GM12878 (cell line): ENCODE data around the gene CETP. TPM values are rescaled to one million over a fixed set of nuclear protein-coding genes. Genes with fewer than 3 reads are reported as not detected.

Experiments
- ATAC-seq: fragments of 200-7000 bp; cut with Tn5 transposase; 3 replicates; pipeline ENCODE4 v1.9.1; 2020; ENCODE audit warnings: mild to moderate bottlenecking, moderate library complexity
- BruUV-seq: library from RNA; stranded (reverse); fragments of 400-500 nt; replicated peaks from 2 replicates; lab custom pipeline; 2021; lab: Mats Ljungman, UMichigan
- CTCF ChIA-PET: fragments of 300-600 bp; sonication (Branson Sonifier 250); formaldehyde crosslinking; extraction: SDS; loops from one replicate; lab custom pipeline; 2021; ENCODE audit warnings: inconsistent platforms; lab: Yijun Ruan, JAX
- POLR2A ChIA-PET: fragments of 350-600 bp; formaldehyde crosslinking; extraction: SDS; loops from one replicate; lab custom pipeline; 2021; ENCODE audit warnings: inconsistent platforms; lab: Charles Lee
- RAD21 ChIA-PET: fragments of 300-600 bp; sonication (Branson Sonifier 250); formaldehyde crosslinking; loops from one replicate; lab custom pipeline; 2023; ENCODE audit warnings: antibody characterized with exemption; ENCODE audit not compliant: unreplicated experiment; lab: Charles Lee
- SMC1A ChIA-PET: fragments of 300-600 bp; sonication (Branson Sonifier 250); formaldehyde crosslinking; loops from one replicate; lab custom pipeline; 2023; ENCODE audit not compliant: unreplicated experiment, uncharacterized antibody; lab: Charles Lee
- DNase-seq: peaks from one replicate; pipeline ENCODE4 v3.0.0-alpha.2; 2011; ENCODE audit warnings: low read depth, low spot score
- FAIRE-seq: peaks from 3 replicates; lab custom pipeline; 2011; peaks lifted over from hg19 to GRCh38; lab: Jason Lieb, UNC
- H2AFZ ChIP-seq: 2 replicates; pipeline ENCODE4 v1.6.0; 2011; ENCODE audit warnings: low read depth, low read length, control low read depth; ENCODE audit not compliant: control insufficient read depth
- H3K27ac ChIP-seq: 2 replicates; pipeline ENCODE4 v1.5.1; 2011; ENCODE audit warnings: control low read depth; ENCODE audit not compliant: control insufficient read depth, insufficient read depth
- H3K27me3 ChIP-seq, 2 experiments: replicated peaks in 1 of 2; 2 replicates each; pipeline versions ENCODE4 v1.6.0 to v1.6.1; 2011; ENCODE audit warnings: low read length in 1 of 2; ENCODE audit not compliant: control insufficient read depth in 2 of 2, insufficient read depth in 2 of 2
- H3K36me3 ChIP-seq, 2 experiments: 2 replicates each; pipeline ENCODE4 v1.5.1; 2011; ENCODE audit warnings: low read length in 1 of 2; ENCODE audit not compliant: control insufficient read depth in 2 of 2, insufficient read depth in 2 of 2
- H3K4me1 ChIP-seq: 2 replicates; pipeline ENCODE4 v1.6.1; 2011; ENCODE audit warnings: mild to moderate bottlenecking, low read length, moderate library complexity, mixed read lengths; ENCODE audit not compliant: control insufficient read depth, insufficient read depth
- H3K4me2 ChIP-seq: 2 replicates; pipeline ENCODE4 v1.6.0; 2011; ENCODE audit warnings: control low read depth; ENCODE audit not compliant: control insufficient read depth, insufficient read depth
- H3K4me3 ChIP-seq: fragments of 200-600 bp; sonication (generic); 2 replicates; pipeline ENCODE4 v1.5.1; 2016
- H3K79me2 ChIP-seq: 2 replicates; pipeline ENCODE4 v1.6.0; 2011; ENCODE audit warnings: low read length; ENCODE audit not compliant: control insufficient read depth, insufficient read depth
- H3K9ac ChIP-seq: 2 replicates; pipeline ENCODE4 v1.8.0; 2011; ENCODE audit warnings: low read length, control low read depth, mixed read lengths; ENCODE audit not compliant: control insufficient read depth, insufficient read depth
- H3K9me3 ChIP-seq: replicated peaks from 3 replicates; pipeline ENCODE4 v1.5.1; 2011; ENCODE audit warnings: mild to moderate bottlenecking, low read length; ENCODE audit not compliant: control insufficient read depth, insufficient read depth
- H4K20me1 ChIP-seq: 2 replicates; pipeline ENCODE4 v1.6.0; 2011; ENCODE audit not compliant: control insufficient read depth, insufficient read depth
- ATF2 ChIP-seq: IDR thresholded peaks from 2 replicates; pipeline ENCODE4 v1.6.1; 2012; ENCODE audit warnings: low read length, inconsistent platforms
- ATF7 ChIP-seq: fragments of 450-650 bp; IDR thresholded peaks from 2 replicates; pipeline ENCODE4 v1.6.1; 2016; ENCODE audit warnings: low read depth, mild to moderate bottlenecking
- BACH1 ChIP-seq: fragments of 450-650 bp; IDR thresholded peaks from 2 replicates; pipeline ENCODE4 v1.6.1; 2017; ENCODE audit warnings: mild to moderate bottlenecking, borderline replicate concordance
- CREM ChIP-seq: IDR thresholded peaks from 2 replicates; pipeline ENCODE4 v1.6.1; 2014; ENCODE audit warnings: antibody characterized with exemption, low read depth
- DPF2 ChIP-seq: fragments of 450-650 bp; IDR thresholded peaks from 2 replicates; pipeline ENCODE4 v1.6.1; 2017; ENCODE audit warnings: mild to moderate bottlenecking
- EP300 ChIP-seq, 2 experiments: fragments of 150-350 bp in 1 of 2; IDR thresholded peaks; 2 replicates each; pipeline ENCODE4 v1.6.1; 2011 to 2012; ENCODE audit warnings: low read depth in 2 of 2, low read length in 2 of 2, borderline replicate concordance in 1 of 2, improper control_type of control experiment in 1 of 2, inconsistent platforms in 1 of 2; ENCODE audit not compliant: control insufficient read depth in 1 of 2
- ESRRA ChIP-seq: IDR thresholded peaks from 2 replicates; pipeline ENCODE4 v1.6.1; 2012; ENCODE audit warnings: mild to moderate bottlenecking, low read length, improper control_type of control experiment
- JUNB ChIP-seq: IDR thresholded peaks from 2 replicates; pipeline ENCODE4 v1.6.1; 2016; ENCODE audit warnings: antibody characterized with exemption, mild to moderate bottlenecking
- KLF5 ChIP-seq: fragments of 450-650 bp; IDR thresholded peaks from 2 replicates; pipeline ENCODE4 v1.6.1; 2014; ENCODE audit warnings: mild to moderate bottlenecking; ENCODE audit not compliant: partially characterized antibody
- MAX ChIP-seq: IDR thresholded peaks from 2 replicates; pipeline ENCODE4 v1.6.1; 2012; ENCODE audit warnings: low read depth, low read length, improper control_type of control experiment
- MTA2 ChIP-seq: fragments of 450-650 bp; IDR thresholded peaks from 2 replicates; pipeline ENCODE4 v1.6.1; 2016; ENCODE audit warnings: low read depth, mild to moderate bottlenecking, moderate library complexity
- MTA3 ChIP-seq: IDR thresholded peaks from 2 replicates; pipeline ENCODE4 v1.6.1; 2012; ENCODE audit warnings: low read length, inconsistent platforms, borderline replicate concordance
- NR2F1 ChIP-seq: fragments of 450-650 bp; conservative IDR thresholded peaks from 2 replicates; pipeline ENCODE4 v1.6.1; 2017; ENCODE audit warnings: mild to moderate bottlenecking
- PAX5 ChIP-seq: IDR thresholded peaks from 2 replicates; pipeline ENCODE4 v1.6.1; 2011; ENCODE audit warnings: low read depth, low read length, borderline replicate concordance
- POLR2AphosphoS5 ChIP-seq: IDR thresholded peaks from 2 replicates; pipeline ENCODE4 v1.6.1; 2011; ENCODE audit warnings: mild to moderate bottlenecking, low read length, inconsistent platforms
- RAD21 ChIP-seq: IDR thresholded peaks from 2 replicates; pipeline ENCODE4 v1.6.1; 2011; ENCODE audit warnings: mild to moderate bottlenecking, low read depth, low read length, moderate library complexity; ENCODE audit not compliant: insufficient read depth
- RCOR1 ChIP-seq: conservative IDR thresholded peaks from 2 replicates; pipeline ENCODE4 v1.6.1; 2012; ENCODE audit warnings: low read depth, low read length, improper control_type of control experiment
- SMARCA5 ChIP-seq: fragments of 450-650 bp; IDR thresholded peaks from 2 replicates; pipeline ENCODE4 v1.6.1; 2017; ENCODE audit warnings: mild to moderate bottlenecking
- WGBS: methylation state at CpG from one replicate; pipeline ENCODE4 v1.1.6; 2016; ENCODE audit warnings: low lambda C conversion rate; ENCODE audit not compliant: insufficient replicate concordance, insufficient coverage; ENCODE audit errors: missing lambda C conversion rate; 5-methylcytosine and 5-hydroxymethylcytosine counted together
- in situ Hi-C: fragments of 300-500 bp; cut with MboI; formaldehyde crosslinking; loops from 9 replicates; pipeline ENCODE4 v1.14.3; 2018; ENCODE audit warnings: mixed read lengths
- intact Hi-C: fragments of 100-400 bp; cut with micrococcal nuclease; formaldehyde crosslinking; loops from one replicate; pipeline ENCODE4 v1.14.2; 2022; ENCODE audit not compliant: unreplicated experiment
- polyA plus RNA-seq, 11 experiments: library from polyadenylated mRNA; depleted of rRNA in 4 of 11; unstranded in 6 of 11; stranded (reverse) in 5 of 11; fragments of >200 nt; fragmentation: Nextera tagmentation in 4 of 11; fragmentation: Illumina TruSeq in 1 of 11; extraction: Ambion mirVana in 4 of 11; extraction: Trizol in 1 of 11; gene quantifications; 1 replicate in 1 of 11; 2 replicates in 10 of 11; pipeline versions ENCODE4 v1.2.1 to v1.2.3, GENCODE V29; 2011 to 2016; ENCODE audit warnings: inconsistent platforms in 2 of 11, missing spikeins in 2 of 11, low read depth in 1 of 11
- total RNA-seq, 4 experiments: library from RNA; depleted of rRNA in 3 of 4; stranded (reverse); fragments of >200 nt in 3 of 4; fragmentation: Illumina TruSeq in 1 of 4; extraction: Trizol in 1 of 4; gene quantifications; 2 replicates each; pipeline versions ENCODE4 v1.2.1 to v1.2.3, GENCODE V29; 2013 to 2021
- TF ChIP-seq, protein P1 (sequence below): IDR thresholded peaks from 2 replicates; pipeline ENCODE4 v1.6.1; 2012; ENCODE audit warnings: low read depth, low read length, improper control_type of control experiment

The CETP gene
- total and polyA plus RNA-seq, 10 of the 15 experiments (the other 5 are each of a cell fraction or from before 2014, with no cell fraction given), result 1.2 to 6.4 (median 2.1) TPM

DNA sequence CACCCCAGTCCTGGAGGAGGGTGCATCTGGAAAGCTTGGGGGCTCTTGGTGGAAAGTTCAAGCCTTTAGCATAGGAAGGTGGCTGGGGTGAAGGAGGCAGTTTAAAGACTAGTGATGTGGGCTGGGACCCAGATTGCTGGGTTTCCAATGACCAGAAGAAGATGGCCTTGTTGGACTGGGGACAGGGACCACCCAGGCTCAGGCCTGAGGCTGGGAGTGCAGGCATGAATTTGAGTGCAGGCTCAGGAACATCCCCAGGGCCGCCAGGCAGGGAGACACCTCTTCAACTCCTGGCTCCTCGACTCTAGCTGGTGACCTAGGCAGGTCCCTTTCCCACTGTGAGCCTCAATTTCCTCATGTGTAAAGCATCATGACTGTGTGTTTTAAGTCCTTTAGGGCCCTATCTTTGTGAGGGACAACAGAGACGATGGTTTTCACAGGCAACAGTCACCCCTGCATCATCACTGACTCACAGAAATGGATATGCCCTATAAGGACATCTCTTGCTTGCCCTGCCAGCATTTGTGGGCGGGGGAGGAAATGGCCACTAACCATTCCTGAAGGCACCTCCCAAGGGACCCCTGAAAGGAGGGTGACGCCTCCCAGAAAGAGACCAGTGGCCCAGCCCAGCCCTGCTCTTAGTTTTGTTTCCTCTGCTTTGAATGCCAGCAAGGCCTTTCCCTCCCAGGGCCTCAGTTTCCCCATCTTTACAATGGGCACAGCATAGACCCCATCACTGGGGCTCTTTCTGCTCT, 38.7 kb downstream of the CETP start:
- H4K20me1 ChIP-seq, result no peaks in the 10 kb centered on the region
- SMC1A ChIA-PET, result interaction anchor here (0.7 to 20.8 kb wide), 8 partner anchors 9 to 46 kb away, joined by 3 to 604 read pairs (median 8); partner anchors contain the start of genes CETP and NLRC5
- TF ChIP-seq CREM (peak; percentile 46; the same call in 1 of the 2 replicates), POLR2AphosphoS5 (peak; percentile 86), MTA3 (no peak), ESRRA (no peak), PAX5 (no peak), NR2F1 (0 out of 2 replicates have a peak, but pooled peaks have one; percentile 12), ATF7 (0 out of 2 replicates have a peak, but pooled peaks have one; percentile 30), DPF2 (peak; percentile 11), KLF5 (peak; percentile 66), MTA2 (peak; percentile 40), EP300 (IDR thresholded peaks at IDR 0.05; ENCODE audit: borderline replicate concordance in 1 of 2, control insufficient read depth in 1 of 2, low read depth in 2 of 2, low read length in 2 of 2) (no peak), ATF2 (0 out of 2 replicates have a peak, but pooled peaks have one; percentile 9), RCOR1 (0 out of 2 replicates have a peak, but pooled peaks have one; percentile 21), SMARCA5 (peak; percentile 94), BACH1 (no peak), RAD21 (no peak), JUNB (no peak), MAX (no peak; the same call in 1 of the 2 replicates)
- TF ChIP-seq, protein P1, sequence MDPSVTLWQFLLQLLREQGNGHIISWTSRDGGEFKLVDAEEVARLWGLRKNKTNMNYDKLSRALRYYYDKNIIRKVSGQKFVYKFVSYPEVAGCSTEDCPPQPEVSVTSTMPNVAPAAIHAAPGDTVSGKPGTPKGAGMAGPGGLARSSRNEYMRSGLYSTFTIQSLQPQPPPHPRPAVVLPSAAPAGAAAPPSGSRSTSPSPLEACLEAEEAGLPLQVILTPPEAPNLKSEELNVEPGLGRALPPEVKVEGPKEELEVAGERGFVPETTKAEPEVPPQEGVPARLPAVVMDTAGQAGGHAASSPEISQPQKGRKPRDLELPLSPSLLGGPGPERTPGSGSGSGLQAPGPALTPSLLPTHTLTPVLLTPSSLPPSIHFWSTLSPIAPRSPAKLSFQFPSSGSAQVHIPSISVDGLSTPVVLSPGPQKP, result no peak

More for the DNA sequence above, 38.7 kb downstream of the CETP start:
- no peak overlapping the region for H2AFZ ChIP-seq
- in situ Hi-C loops, result no loop called here
- H3K9ac ChIP-seq, result peak overlapping the region; percentile 74
- intact Hi-C loops, result loop anchor here (2.0 to 5.0 kb wide), 2 partner anchors 14 to 42 kb away; no protein-coding TSS in a partner anchor
- BruUV-seq, result TSS peak; percentile 98
- WGBS, result 1% methylated on average over 5 of the region's 5 CpGs
- ChIA-PET CTCF (interaction anchor here (1.2 to 2.4 kb wide), 7 partner anchors 10 to 45 kb away, joined by 5 to 19 read pairs (median 9); no protein-coding TSS in a partner anchor), RAD21 (interaction anchor here (0.9 to 22.0 kb wide), 7 partner anchors 11 to 166 kb away, joined by 3 to 473 read pairs (median 13); partner anchors contain the start of genes CPNE2 and NLRC5), POLR2A (interaction anchor here (1.0 to 10.0 kb wide), 6 partner anchors 9 to 88 kb away, joined by 3 to 216 read pairs (median 18); partner anchors contain the start of gene NLRC5)
- no peak for FAIRE-seq
- peak; percentile 80 for ATAC-seq
- DNase-seq, result peak; percentile 87
- H3K79me2 ChIP-seq, result peaks cover 78% of the 10 kb centered on the region
- H3K4me2 ChIP-seq, result peak overlapping the region; percentile 80
- H3K9me3 ChIP-seq, result no peaks in the 10 kb centered on the region
- H3K4me3 ChIP-seq, result peak overlapping the region; percentile 20; the same call in 1 of the 2 replicates
- peaks cover 52% of the 10 kb centered on the region for H3K4me1 ChIP-seq
- H3K36me3 ChIP-seq, result peaks cover 0 to 3% of the 10 kb centered on the region in 2 experiments; a peak in 2 of 4 replicates
- H3K27me3 ChIP-seq, result no peaks in the 10 kb centered on the region
- peak overlapping the region; percentile 93 for H3K27ac ChIP-seq
